ENCODE measurements around the gene CD177.

GRCh38 chr19:43338530-43338929 is 15.0 kb upstream of the CD177 start:
- TF ChIP-seq CTCF (IDR thresholded peaks at IDR 0.05) (no peak), POLR2A (IDR thresholded peaks at IDR 0.05) (no peak)
